ENCODE results near the gene PLLP.

Gene PLLP

GRCh38 chr16:57213462-57213861 is 71.0 kb downstream of the PLLP start:
- DNase-seq: no peak

- no peak for DNase-seq
These were observed 74.7 kb downstream of the PLLP start for GRCh38 chr16:57209780-57210179.

- DNase-seq: no peak
These were observed 75.5 kb downstream of the PLLP start for GRCh38 chr16:57208926-57209325.

Measured in stimulated activated CD4-positive, alpha-beta T cell treated with anti-CD3 and anti-CD28 coated beads, Interleukin-2, amount 100 ng/mL, for 48 hours (primary cell).